GM21515 (cell line): ENCODE data around the gene AQP3.
A peak's percentile ranks its signal among the peaks of the same experiment; 100 is the strongest.
"Not testable (repeated sequence)": the region's sequence is repeated elsewhere in the genome, so short reads cannot be mapped to it uniquely, and the experiment has no call there.

Source experiments
- ATAC-seq: cut with Tn5 transposase; IDR thresholded peaks from one replicate; pipeline ENCODE4 v1.9.1; 2021; ENCODE audit not compliant: unreplicated experiment

AQP3 gene

DNA sequence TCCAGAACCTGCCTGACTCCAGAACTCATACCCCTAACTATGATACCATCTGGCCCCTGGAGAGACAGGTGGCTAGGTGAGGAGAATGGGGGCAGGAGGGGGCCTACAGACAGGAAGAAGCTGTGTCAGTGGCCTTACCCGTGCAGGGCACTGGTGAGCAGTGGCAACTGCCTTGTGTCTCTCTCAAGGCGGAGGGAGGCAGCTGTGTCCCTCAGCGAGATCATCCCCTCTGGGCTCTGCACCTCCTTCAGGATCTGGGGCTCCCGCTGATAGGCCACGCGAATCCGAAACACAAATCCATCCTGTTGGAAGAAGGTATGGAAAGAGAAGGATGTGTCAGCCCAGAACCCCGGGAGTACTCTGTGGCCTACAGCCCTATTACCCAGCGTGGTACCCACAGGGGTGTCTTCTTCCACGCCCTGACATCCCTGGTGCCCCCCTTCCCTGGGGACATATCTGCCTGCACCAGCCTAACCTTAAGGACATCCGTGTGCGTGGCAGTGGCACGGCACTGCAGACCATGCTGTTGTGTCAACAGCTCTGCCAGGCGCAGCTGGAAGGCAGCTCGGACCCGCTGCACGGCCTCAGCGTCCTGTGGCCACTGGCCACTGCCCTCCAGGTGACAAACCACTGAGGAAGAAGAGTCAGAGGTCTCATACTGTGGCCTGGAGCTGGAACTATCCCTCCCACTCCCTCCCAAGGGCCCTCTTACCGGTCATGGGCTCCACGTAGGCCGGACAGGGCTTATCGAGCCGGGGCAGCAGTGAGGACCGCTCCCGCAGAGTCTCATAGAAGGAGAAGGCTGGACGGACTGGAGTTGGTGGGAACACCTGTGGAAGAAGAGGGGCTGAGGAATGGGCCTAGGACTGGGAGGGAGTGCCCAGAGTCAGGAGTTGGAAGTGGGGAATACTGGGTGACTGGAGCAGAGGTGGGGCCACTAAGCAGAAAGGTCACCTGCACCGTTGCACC is 18.5 kb upstream of the AQP3 start:
- ATAC-seq = no peak

DNA sequence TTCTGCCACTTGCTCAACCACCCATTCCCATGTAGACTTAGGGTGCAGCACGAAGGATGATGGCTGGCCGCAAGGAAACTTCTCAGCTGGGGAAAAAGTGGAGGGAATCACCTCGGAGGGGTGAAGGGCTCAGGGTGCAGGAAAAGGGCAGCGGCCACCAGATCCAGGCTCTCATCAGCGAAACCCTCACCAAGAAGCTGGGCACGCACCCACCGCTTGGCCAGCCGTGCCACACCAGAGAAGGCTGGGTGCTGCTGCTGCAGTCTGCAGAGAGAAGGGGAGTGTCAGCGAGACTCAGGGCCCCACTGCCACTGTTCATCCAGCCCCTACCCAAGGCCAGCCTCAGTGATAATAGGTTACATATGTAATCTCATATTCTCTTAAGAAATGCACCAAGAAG is 17.7 kb upstream of the AQP3 start:
- ATAC-seq = no peak

- ATAC-seq = no peak
Observed at GRCh38 chr9:33464045-33464636, 16.7 kb upstream of the AQP3 start.

DNA sequence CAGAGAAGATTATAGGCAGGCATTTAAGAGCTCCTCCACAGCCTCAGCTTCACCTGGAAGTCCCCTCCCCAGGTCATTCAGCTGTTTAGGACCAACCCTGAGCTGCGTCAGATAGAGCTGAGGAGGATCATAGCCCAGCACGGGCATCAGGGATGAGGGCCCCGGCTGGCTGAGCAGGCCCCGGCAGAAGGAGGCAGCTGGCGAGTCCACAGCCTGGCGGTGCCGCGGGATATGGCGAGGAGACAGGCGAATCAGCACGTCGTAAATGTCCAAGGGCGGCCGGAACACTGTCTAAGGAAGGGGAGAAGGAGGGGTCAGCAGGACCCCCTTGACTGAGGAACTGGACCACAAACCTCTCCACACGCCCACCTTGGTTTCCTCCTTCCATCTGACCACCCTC is 15.8 kb upstream of the AQP3 start:
- no peak for ATAC-seq

- ATAC-seq = no peak
Observed at GRCh38 chr9:33461492-33461891, 14.1 kb upstream of the AQP3 start.

DNA sequence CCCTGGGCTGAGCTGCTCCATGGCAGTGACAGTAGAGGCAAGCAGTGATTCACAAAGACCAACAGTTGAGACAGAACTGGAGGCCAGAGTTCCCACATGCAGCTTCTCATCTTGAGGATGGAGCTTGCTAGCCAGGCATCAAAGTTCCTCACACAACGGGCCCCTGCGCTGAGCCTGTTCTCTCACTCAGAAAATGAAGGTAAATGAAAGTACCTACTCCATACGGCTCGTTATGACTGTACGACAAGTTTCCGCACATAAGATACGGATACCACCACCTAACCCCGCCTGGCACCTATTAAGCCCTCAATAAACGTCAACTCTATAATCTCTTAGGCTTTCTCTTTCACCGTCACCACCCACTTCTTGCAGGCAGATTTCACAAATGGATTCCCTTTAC is 13.5 kb upstream of the AQP3 start:
- no peak for ATAC-seq

DNA sequence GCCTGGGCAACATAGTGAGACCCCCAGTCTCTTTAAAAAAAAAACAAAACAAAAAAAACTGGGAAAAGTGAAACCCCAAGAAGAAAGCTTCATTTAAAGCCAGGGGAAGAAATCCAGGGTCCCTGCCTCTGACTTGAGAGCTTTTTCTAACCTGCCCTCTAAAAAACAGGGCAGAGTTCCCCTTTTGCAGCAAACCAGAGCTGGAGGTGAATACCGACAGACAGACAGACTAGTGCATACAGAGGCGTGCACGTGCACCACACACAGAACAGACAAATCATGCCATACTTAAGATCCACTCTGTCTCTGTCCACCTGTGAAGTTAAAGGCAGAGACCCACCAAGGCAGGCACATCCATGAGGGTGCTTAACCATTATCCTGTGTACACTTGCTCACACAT is 11.7 kb upstream of the AQP3 start:
- no peak for ATAC-seq

DNA sequence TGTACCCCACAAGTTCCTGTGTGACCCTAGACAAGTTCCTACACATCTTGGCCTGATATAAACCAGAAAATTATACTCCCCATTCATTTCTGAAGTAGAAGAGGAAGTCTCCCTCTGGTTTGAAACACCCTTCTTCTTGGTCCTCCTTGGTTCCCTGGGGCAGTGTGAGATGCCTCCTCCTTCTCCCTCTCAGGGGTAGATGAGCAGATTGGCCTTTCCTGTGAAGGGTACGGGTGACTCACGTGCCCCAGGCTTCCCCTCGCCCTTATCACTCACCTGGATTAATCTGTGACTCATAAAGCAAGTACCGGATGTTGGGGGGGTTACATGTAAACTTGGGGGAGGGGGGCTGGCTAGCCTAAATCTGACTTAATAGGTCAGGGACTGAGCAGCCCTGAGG is 11.1 kb upstream of the AQP3 start:
- no peak for ATAC-seq

DNA sequence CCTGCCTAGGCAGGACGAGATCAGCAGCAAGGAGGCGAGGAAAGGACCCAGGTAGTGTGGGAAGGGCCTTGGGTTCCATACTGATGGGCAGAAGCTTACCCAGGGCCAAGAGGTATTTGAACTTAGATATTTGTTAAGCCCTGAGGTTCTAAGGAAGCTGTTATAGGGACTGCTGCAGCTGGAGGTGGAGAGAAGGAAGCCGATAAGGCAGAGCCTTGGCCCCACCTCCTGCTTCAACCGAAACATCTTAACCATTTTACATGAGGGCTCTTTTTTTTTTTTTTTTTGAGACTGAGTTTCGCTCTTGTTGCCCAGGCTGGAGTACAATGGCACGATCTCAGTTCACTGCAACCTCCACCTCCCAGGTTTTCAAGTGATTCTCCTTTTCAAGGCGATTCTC is 8.6 kb upstream of the AQP3 start:
- no peak for ATAC-seq

DNA sequence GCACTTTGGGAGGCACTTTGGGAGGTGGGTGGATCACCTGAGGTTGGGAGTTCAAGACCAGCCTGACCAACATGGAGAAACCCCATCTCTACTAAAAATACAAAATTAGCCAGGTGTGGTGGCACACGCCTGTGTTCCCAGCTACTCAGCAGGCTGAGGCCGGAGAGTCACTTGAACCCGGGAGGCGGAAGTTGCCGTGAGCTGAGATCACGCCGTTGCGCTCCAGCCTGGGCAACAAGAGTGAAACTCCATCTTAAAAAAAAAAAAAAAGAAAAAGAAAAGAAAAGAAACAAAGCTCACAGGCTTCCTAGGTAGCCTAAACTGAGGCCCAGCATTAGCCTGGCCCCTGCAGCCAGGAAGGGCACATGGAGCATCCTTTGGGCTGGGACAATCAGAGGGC is 8.1 kb upstream of the AQP3 start:
- not testable (repeated sequence) for ATAC-seq

DNA sequence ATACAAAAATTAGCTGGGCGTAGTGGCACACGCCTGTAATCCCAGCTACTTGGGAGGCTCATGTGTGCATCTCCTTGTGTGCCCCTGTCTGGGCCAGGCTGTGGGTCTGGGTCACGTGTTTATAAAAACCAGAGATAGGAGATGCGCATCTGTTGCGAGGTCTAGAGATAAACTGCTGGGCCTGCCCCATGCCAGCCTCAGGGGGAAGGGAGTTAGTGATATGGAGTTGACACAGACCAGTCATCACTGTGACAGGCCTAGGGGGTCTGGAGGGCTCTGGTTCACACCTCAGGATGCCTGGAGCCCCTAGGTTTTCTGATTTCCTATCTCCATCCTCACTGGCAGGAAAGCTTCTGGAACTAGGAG is 7.3 kb upstream of the AQP3 start:
- not testable (repeated sequence) for ATAC-seq

DNA sequence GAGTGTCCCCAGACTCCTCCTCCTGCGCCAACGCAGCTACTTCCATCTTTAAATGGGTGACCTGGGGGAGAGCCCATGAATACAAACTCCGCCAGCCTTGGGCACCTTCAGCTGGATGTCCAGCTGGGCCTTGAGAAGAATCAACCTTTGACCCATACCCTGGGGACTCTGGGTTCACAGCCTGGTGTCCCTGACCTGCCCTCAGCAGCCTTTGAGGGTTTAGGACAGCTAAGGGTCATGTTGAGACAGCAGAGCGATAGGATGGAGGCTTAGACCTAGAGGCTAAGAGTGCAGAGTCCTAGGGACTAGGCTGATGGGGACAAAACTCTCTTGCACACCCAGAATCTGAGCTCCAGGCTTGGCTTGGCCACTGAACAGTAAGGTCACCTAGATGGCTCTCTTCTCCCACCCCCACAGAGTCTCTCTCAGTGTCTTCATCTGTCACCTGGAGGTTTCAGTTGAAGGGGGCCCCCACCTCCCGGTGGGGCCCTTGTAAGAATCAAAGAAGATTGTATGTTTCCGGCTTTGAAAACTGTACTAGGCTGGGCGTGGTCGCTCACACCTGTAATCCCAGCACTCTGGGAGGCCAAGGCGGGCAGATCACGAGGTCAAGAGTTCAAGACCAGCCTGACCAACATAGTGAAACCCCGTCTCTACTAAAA is 6.7 kb upstream of the AQP3 start:
- peak; percentile 60 for ATAC-seq

DNA sequence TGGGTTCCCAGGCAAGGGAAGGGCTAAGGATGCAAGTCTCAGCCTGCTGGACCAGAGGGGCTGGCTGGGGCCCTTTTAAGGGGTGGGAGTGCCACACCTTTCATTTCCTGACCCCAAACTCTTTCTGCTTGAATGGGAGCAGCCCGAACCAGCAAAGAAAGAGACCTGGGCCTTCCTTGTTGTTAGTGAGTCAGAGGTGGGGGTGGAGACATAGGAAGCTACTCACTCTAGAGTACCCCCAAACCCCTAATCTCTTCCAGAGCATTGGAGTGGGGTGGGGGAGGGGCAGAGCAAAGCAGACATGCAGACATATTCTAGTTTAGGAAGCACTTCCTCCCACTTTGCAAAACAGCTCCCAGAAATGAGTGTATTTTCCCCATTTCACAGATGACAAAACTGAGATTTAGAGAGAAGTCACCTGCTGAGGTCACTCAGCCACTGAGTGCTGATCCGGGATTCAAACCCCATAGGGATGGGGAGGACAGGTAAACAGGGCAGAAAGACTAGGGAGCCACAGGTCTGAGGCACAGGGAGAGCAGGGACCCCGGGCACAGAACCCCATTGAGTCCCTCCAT is 6.0 kb upstream of the AQP3 start:
- no peak for ATAC-seq

DNA sequence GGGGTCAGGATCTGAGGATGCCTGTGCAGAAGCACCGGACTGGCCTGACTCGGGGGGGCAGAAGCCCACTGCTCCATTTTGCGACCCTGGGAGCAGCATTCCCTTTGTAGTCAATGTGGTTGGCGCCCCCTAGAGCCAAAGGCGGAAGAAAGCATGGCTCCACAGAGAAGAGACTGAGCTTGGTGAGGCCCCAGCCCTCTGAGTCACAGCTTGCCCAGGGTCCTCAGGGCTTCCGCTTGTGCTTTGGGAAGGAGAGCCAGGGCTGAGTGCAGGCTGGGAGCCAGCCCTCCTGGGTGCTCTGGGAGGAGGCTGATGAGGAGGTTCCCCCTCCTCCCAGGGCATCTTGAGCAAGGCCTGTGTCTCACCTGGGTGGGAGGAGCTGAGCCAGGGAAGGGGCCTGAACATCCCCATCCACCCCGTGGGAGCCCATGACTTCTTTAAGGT is 5.5 kb upstream of the AQP3 start:
- ATAC-seq = no peak

GRCh38 chr9:33450621-33451146 is 3.3 kb upstream of the AQP3 start:
- ATAC-seq = no peak

GRCh38 chr9:33449715-33450114 is 2.3 kb upstream of the AQP3 start:
- no peak for ATAC-seq

DNA sequence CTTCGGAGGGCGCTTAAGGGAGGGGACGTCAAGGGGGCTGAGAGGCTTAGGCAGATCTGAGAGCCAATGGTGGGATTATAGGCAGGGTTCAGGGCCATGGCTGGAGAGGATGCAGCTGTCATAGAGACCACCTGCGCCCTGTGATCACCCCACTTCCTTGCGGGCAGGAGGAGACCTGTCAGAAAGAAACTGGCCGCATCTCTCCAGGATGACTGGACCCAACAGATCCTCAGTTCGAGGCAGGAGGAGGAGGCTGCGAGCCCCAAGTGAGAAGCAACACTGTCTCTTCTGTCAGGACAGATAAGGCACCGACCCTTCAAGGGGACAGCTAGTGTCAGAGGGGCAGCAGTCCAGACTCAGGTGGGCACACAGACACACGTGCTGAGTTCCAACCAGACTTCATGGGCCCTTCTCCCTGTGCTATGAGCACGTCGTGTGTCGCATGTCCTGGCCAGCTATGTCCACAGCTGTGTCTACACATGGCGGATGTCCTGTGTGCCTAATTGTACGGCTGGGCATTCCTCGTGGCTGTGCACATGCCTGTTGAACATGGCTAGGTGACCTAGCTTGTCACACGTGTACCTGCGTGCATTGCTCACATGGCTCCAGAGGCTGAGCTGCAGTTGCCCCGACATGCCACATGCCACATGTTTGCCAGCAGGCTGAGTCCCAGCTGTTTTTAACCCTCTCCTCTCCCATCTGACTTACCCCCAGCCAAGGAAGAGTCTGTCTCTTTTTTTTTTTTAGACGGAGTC is 583 bp upstream of the AQP3 start:
- ATAC-seq = no peak

GRCh38 chr9:33446240-33446945 is 1.0 kb downstream of the AQP3 start:
- ATAC-seq = peak; percentile 84

DNA sequence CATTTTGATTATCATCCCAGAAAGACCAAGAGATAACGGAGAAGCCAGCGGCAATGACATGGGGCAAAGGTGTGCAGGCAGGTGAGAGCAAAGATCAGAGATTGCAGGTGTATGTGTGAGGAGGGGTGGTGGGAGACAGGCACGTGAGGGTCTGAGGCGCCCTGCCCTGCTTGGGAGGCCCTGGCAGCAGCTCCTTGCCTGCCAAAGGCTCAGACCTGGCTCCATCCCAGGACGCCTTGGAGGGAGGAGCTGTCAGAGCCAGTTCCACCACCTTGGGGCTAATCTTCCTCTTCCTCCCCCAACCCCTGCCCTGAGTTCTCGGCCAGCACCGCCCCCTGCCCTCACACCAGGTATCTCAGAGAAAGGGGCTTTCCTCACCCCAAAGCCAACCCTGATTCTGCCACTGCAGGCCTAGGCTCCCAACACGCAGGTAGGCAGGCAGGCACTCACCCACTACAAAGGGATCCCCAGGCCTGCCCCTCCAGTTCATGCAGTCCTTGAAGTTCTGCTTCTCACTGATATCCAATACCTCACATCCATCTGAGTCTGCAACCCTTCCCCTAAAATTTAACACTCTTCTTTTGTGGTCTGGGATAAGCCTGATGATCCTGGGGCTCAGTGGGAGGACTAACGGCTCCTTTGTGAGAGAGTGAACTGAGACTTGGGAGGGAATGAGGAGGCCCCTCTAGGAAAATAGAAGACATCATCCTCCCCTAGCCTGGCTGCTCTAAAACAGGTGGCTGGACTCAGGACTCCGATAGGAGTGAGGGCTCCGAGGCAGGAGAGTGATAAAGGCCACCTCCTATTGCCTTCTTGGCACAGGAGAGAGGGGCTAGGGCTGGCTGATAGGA is 1.8 kb downstream of the AQP3 start:
- ATAC-seq = no peak
